Mononuclear cell (primary cell): ENCODE results near the gene HIP1. TPM values are rescaled to one million over a fixed set of nuclear protein-coding genes. Genes with fewer than 3 reads are reported as not detected.
"Not testable (repeated sequence)": the region's sequence is repeated elsewhere in the genome, so short reads cannot be mapped to it uniquely, and the experiment has no call there.

ENCODE experiments used
- H3K27me3 ChIP-seq: 2 replicates; pipeline ENCODE4 v1.6.0; 2011; ENCODE audit warnings: low read length, control low read depth; ENCODE audit not compliant: insufficient read depth
- H3K4me1 ChIP-seq: 2 replicates; pipeline ENCODE4 v1.5.1; 2011; ENCODE audit warnings: mild to moderate bottlenecking, low read length, control low read depth; ENCODE audit not compliant: insufficient read depth
- H3K4me3 ChIP-seq: 2 replicates; pipeline ENCODE4 v1.5.1; 2011; ENCODE audit warnings: mild to moderate bottlenecking, low read length, moderate library complexity
- H3K9me3 ChIP-seq: 2 replicates; pipeline ENCODE4 v1.5.1; 2011; ENCODE audit warnings: low read depth, mild to moderate bottlenecking, control low read depth, low read length
- total RNA-seq: library from RNA; depleted of rRNA; stranded (reverse); fragments of >200 nt; gene quantifications from one replicate; pipeline ENCODE4 v1.2.3, GENCODE V29; 2012

The HIP1 gene
- total RNA-seq, 1 donor = 4.2 TPM

DNA sequence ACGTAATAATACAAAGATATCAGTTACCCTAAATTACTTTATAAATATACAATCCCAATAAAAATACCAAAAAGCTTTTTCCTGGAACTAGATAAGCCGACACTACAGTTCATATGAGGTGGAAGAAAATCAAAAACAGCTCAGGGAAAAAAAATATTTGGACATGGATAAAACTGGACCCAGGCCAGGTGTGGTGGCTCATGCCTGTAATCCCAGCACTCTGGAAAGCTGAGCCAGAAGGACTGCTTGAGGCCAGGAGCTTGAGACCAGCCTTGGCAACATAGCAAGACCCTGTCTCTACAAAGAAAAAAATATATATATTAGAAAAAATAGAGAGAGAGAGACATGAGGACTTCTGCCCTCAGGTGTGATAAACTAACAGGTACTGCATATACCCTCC lies 219.9 kb downstream of the HIP1 start:
- H3K4me1 ChIP-seq, H3K27me3 ChIP-seq, H3K9me3 ChIP-seq, H3K4me3 ChIP-seq: not testable (repeated sequence)

GRCh38 chr7:75509033-75509432 lies 229.7 kb downstream of the HIP1 start:
- H3K4me3 ChIP-seq, H3K27me3 ChIP-seq, H3K9me3 ChIP-seq, H3K4me1 ChIP-seq: not testable (repeated sequence)

GRCh38 chr7:75492020-75492419 lies 246.7 kb downstream of the HIP1 start, which contains the start of gene SPDYE5:
TSS of gene SPDYE5 (plus strand) at chr7:75492320. CDS start at chr7:75494048, 1,728 bp downstream.
- H3K9me3 ChIP-seq, H3K4me1 ChIP-seq, H3K4me3 ChIP-seq, H3K27me3 ChIP-seq: not testable (repeated sequence)

- peak within 1 kb of the TSS; percentile 59 for H3K4me3 ChIP-seq
- not testable (repeated sequence) for H3K4me1 ChIP-seq, H3K9me3 ChIP-seq, H3K27me3 ChIP-seq
Observed at GRCh38 chr7:75485979-75486643, 252.6 kb downstream of the HIP1 start, which contains the start of gene POM121C. TSS of gene POM121C (minus strand) at chr7:75486299. CDS start at chr7:75441496, 44,803 bp downstream.

DNA sequence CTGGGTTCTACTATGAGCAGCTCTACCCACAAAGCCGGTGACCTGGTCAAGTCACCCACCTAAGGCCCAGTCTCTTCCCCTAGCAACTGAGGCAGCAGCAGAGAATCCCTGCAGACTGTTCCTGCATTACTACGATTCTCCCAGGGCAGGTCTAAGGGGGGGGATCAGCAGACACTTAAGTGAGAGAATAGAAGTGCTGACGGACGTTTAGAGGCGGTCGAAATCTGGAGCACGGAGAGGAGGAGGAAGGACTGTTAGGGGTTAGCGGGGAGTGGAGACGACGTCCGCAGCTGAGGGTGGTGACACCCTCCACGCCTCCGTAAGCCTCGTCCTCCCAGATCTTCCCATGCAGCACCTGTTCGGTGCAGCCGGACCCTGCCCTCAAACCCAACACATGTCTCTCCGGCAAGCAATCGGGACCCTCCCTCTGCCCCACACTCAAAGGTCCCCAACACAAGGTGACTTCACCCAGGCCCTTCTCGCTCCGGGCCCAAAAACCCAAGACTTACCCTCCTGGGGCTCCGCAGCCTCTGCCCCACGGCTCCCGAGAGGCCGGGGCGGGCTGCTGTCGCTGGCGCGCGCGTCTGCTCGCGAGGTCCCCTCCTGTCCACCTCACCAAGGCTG lies 253.3 kb downstream of the HIP1 start:
- peak overlapping the region; percentile 59 for H3K4me3 ChIP-seq
- not testable (repeated sequence) for H3K27me3 ChIP-seq, H3K9me3 ChIP-seq, H3K4me1 ChIP-seq

Other genes starting within 250 kb of the HIP1 start
- gene SPDYE5, start 246.6 kb downstream of the HIP1 start, total RNA-seq = not detected
- not detected for gene CCL26, start 33.3 kb upstream of the HIP1 start, total RNA-seq
- gene CCL24, start 74.9 kb upstream of the HIP1 start, total RNA-seq = not detected
- gene RHBDD2, start 140.1 kb upstream of the HIP1 start, total RNA-seq = 65.3 TPM
- gene POR, start 176.2 kb upstream of the HIP1 start, total RNA-seq = 35.6 TPM